Activated CD8-positive, alpha-beta memory T cell treated with anti-CD3 and anti-CD28 coated beads for 4 hours (primary cell): Measurements from ENCODE around the gene TMEM119.

Experiments used
- DNase-seq, 2 donors: peaks; one replicate each; pipeline ENCODE4 v3.0.0-alpha.2; 2020; ENCODE audit warnings: low read depth in 2 of 2

TMEM119 gene

GRCh38 chr12:108597559-108598471 lies at the start of gene TMEM119:
TMEM119 (minus strand) TSS chr12:108598084; CDS start chr12:108592383, 5,701 bp downstream.
- no peak for DNase-seq

DNA sequence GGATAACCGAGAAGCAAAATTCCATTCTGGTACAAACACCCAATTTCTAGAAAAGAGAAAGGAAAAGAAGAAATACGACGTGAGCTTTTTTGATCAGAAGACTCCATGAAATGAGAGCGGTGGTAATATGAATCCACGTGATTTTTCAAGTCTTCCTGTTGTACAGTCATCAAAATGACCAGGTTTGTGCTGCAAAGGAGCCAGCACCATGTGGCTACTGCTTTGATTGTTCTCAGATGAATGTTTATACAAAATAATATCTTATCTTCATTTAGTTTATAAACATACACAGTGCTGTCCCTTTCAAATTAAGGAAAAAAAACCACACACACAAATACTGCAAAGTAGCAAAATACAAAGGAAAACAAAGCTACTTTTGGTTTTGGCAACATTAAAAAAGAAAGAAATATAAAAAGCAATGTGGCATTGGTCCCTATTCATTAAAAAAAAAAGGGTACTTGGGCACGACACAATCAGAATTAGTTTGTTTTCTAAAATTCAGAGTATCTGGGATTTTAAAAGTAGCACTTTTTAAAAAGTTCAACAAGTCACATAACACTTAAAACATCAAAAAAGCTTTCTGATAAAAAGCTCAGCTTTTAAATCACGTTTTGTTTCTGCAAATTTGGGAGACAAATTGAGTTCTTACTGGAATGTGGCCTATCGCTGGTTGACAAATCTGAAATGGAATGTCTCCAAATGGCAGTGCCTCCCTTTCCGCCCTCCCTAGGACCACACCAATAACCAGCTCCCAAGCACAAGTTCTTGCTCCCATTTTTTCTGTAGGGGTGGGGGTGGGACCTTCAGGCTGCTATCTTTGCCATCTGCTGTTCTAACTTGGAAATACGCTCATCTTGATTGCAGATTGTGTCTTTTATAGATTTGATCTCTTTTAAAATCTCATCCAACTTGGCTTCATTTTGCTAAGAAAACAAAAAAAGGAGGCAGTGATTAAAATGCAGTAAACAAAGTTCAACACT lies 49.0 kb upstream of the TMEM119 start:
- no peak for DNase-seq

GRCh38 chr12:108645686-108646599 lies 48.1 kb upstream of the TMEM119 start:
- DNase-seq: no peak

DNA sequence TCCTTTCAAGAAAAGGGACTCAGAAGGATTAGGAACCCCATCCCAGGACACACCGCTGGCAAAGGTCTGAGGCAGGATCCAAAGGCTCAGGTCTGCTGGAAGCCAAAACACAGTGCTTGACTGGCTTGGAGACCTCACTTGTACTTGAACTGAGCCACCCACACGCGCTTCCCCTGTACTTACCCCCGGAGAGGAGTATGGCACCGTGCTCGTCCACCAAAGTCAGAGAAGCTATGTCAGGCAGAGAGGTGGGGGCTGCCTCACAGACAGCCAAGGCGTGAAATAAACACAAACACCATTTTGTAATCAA lies 46.9 kb upstream of the TMEM119 start:
- no peak for DNase-seq

GRCh38 chr12:108643941-108644810 lies 46.3 kb upstream of the TMEM119 start:
- no peak for DNase-seq

- DNase-seq: no peak
Observed at GRCh38 chr12:108642899-108643654, 45.2 kb upstream of the TMEM119 start.

- DNase-seq: no peak
Observed at GRCh38 chr12:108642269-108642870, 44.5 kb upstream of the TMEM119 start.

- DNase-seq: no peak
Observed at GRCh38 chr12:108641446-108642268, 43.8 kb upstream of the TMEM119 start.

DNA sequence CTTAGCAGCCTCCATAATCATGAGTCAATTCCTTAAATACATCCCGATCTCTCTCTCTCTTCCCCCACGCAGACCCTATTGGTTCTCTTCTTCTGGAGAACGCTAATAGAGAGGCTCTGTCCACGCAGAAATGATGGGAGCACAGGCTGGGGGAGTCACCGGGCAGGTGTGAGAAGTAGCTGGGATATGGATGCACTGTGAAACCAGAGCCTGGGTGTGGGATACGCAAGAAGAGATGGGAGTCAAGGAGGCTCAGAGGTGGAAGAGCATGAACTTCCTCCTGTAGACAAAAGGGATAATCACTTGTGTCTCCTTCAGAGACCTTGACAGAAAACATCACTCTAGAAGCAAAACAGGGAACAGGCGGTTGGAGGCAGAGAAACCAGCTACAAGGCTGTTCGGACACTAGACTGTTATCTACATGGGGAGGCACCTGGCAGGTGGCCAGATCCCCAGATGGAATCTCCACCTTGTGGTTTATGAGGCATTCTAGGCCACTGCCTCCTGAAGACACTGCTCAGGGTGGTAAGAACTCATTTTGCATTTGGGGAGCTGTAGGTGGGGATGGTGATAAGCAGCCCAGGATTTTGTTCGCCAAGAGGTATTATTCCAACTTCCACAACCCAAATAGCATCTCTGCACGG lies 43.0 kb upstream of the TMEM119 start:
- DNase-seq: no peak

- DNase-seq: no peak
Observed at GRCh38 chr12:108638997-108639822, 41.3 kb upstream of the TMEM119 start.

GRCh38 chr12:108638141-108638827 lies 40.4 kb upstream of the TMEM119 start:
- DNase-seq: no peak

- no peak for DNase-seq
Observed at GRCh38 chr12:108637222-108637971, 39.5 kb upstream of the TMEM119 start.

DNA sequence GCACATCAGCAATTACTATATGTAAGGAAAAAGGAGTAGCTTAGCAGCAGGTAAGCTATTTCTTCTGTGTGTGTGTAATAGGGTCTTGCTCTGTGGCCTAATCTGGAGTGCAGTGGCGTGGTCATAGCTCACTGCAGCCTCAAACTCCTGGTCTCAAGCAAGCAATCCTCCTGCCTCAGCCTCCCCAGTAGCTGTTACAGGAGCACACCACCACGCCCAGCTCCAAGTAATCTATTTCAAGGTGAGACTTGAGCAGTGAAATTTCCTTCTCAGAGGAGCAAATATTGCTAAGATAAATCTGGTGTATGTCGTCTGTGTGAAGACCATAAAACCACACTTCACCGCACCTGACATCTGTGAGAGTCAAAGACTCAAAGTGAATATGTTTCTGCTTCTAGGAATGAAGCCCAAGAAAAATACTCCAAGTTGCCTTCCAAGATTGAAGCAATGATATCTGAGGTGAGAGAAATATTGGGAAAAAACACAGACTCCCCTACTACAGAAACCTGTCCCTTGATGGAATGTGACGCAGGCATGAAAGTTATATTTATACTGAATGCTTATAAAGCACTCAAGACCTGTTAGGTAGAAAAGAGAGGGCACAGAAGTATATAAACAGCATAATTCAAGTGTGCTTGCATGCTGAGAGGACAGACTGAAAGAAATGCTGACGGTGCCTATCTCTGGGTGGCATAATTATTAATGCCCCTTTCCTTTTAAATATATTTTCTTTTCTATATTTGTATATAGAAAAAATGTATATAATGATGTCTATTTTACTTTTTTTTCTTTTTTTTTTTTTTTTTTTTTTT lies 38.3 kb upstream of the TMEM119 start:
- no peak for DNase-seq

DNA sequence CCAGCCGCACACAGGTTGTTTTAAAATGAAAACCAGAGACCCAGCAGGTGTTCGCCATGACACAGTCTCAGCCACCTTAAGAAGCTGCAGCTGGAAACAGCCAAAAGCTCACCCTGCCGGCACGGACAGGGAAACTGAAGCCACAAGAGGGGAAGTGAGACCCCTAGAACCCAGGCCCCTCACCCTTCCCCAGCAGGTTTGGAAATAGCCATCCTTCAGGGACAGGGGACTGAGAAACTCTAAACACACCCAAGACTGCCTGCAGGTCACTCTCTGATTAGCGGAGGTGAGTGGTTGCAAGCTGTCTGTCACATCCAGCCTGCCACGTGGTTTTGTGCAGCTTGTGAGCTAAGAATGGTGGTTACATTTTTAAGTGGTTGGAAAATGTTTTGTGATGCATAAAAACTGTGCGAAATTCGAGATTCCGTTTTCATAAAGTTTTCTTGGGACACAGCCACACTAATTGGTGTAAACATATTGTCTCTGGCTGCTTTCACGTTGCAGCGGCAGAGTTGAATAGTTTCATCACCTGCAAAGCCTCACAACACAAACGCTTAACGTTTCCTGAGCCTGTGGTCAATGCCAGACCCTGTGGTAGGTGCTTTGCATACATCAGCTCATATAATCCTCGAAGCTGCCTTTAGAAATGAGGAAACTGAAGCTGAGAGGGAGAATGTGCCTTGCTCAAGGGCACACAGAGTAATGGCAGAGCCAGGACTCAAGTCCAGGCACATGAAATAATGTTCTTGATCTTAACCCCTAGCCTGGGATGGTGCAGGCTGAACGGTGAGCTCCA lies 37.5 kb upstream of the TMEM119 start:
- no peak for DNase-seq
